SU-DHL-6 (cell line): ENCODE results near the gene CCSER2.

ENCODE experiments used
- H2AFZ ChIP-seq: fragments of 200-600 bp; sonication (generic); 2 replicates; pipeline ENCODE4 v1.6.1; 2014; ENCODE audit warnings: low read depth, mild to moderate bottlenecking, moderate library complexity, mixed read lengths, antibody characterized with exemption, low read length; ENCODE audit not compliant: severe bottlenecking
- H3F3A ChIP-seq: fragments of 200-600 bp; shearing (Covaris generic); 2 replicates; pipeline ENCODE4 v1.6.0; 2016; ENCODE audit warnings: antibody characterized with exemption, mild to moderate bottlenecking; ENCODE audit not compliant: insufficient read depth
- H3K27ac ChIP-seq: fragments of 200-600 bp; sonication (generic); 2 replicates; pipeline ENCODE4 v1.5.1; 2016; ENCODE audit warnings: low read depth, mild to moderate bottlenecking, low read length, moderate library complexity, mixed read lengths
- H3K27me3 ChIP-seq: fragments of 200-600 bp; sonication (generic), shearing (Covaris generic); 2 replicates; pipeline ENCODE4 v1.6.0; 2014; ENCODE audit warnings: mild to moderate bottlenecking, low read length
- H3K36me3 ChIP-seq: fragments of 200-600 bp; sonication (generic); 2 replicates; pipeline ENCODE4 v1.6.1; 2014; ENCODE audit warnings: mild to moderate bottlenecking, low read length, mixed read lengths
- H3K4me2 ChIP-seq: fragments of 300-600, 200-600 bp; shearing (Covaris generic), sonication (generic); 2 replicates; pipeline ENCODE4 v1.6.0; 2014; ENCODE audit warnings: low read length, low read depth, mild to moderate bottlenecking; ENCODE audit not compliant: poor library complexity, severe bottlenecking
- H3K4me3 ChIP-seq: fragments of 200-600 bp; sonication (generic); 2 replicates; pipeline ENCODE4 v1.5.1; 2014; ENCODE audit warnings: antibody characterized with exemption, low read length, mild to moderate bottlenecking, mixed read lengths; ENCODE audit not compliant: insufficient read depth, poor library complexity, severe bottlenecking
- H3K79me2 ChIP-seq: fragments of 200-600 bp; sonication (generic); 2 replicates; pipeline ENCODE4 v1.6.1; 2014; ENCODE audit warnings: mild to moderate bottlenecking, low read length, moderate library complexity; ENCODE audit not compliant: insufficient read depth
- H3K9ac ChIP-seq: fragments of 200-600 bp; sonication (generic); 2 replicates; pipeline ENCODE4 v1.7.0; 2014; ENCODE audit warnings: mild to moderate bottlenecking, low read length
- H3K9me2 ChIP-seq: fragments of 200-600 bp; sonication (generic); replicated peaks from 2 replicates; pipeline ENCODE4 v1.6.1; 2014; ENCODE audit warnings: low read length; ENCODE audit not compliant: insufficient read depth
- H3K9me3 ChIP-seq: fragments of 200-600 bp; sonication (generic); 2 replicates; pipeline ENCODE4 v1.6.1; 2014; ENCODE audit warnings: low read length, mixed read lengths; ENCODE audit not compliant: insufficient read depth
- H4K20me1 ChIP-seq: fragments of 200-600 bp; sonication (generic); 2 replicates; pipeline ENCODE4 v1.6.1; 2014; ENCODE audit warnings: low read depth, mild to moderate bottlenecking, antibody characterized with exemption, low read length, moderate library complexity, mixed read lengths
- CTCF ChIP-seq: fragments of 200-600 bp; sonication (generic); IDR thresholded peaks from one replicate; pipeline ENCODE4 v1.5.1; 2017; ENCODE audit warnings: antibody characterized with exemption, mild to moderate bottlenecking, low read length, moderate library complexity; ENCODE audit not compliant: insufficient read depth, poor library complexity, severe bottlenecking
- EZH2phosphoT487 ChIP-seq: fragments of 200-600 bp; sonication (generic), shearing (Covaris generic); conservative IDR thresholded peaks from 2 replicates; pipeline ENCODE4 v1.6.1; 2018; ENCODE audit warnings: mild to moderate bottlenecking, antibody characterized with exemption, low read length, moderate library complexity, mixed read lengths

Gene CCSER2

GRCh38 chr10:84356928-84357327 is 28.5 kb downstream of the CCSER2 start:
- TF ChIP-seq EZH2phosphoT487 (no peak), CTCF (no peak)
- Histone ChIP-seq H3K27me3 (no peaks in the 10 kb centered on the region), H3K79me2 (no peaks in the 10 kb centered on the region), H3K4me2 (no peak overlapping the region), H4K20me1 (peaks cover 6% of the 10 kb centered on the region; the same call in 1 of the 2 replicates), H3K9ac (no peak overlapping the region), H3K4me3 (no peak overlapping the region), H3K36me3 (no peaks in the 10 kb centered on the region), H3K27ac (no peak overlapping the region), H2AFZ (no peak overlapping the region), H3F3A (no peaks in the 10 kb centered on the region), H3K9me3 (no peaks in the 10 kb centered on the region), H3K9me2 (no peaks in the 10 kb centered on the region)

GRCh38 chr10:84358743-84359142 is 30.4 kb downstream of the CCSER2 start:
- H2AFZ ChIP-seq, result no peak overlapping the region
- H3K4me2 ChIP-seq, result no peak overlapping the region
- no peaks in the 10 kb centered on the region for H3K9me3 ChIP-seq
- no peak overlapping the region for H3K4me3 ChIP-seq
- no peak overlapping the region for H3K9ac ChIP-seq
- H3F3A ChIP-seq, result no peaks in the 10 kb centered on the region
- no peaks in the 10 kb centered on the region for H3K9me2 ChIP-seq
- TF ChIP-seq EZH2phosphoT487, result no peak
- TF ChIP-seq CTCF, result no peak
- H3K27me3 ChIP-seq, result no peaks in the 10 kb centered on the region
- H3K79me2 ChIP-seq, result no peaks in the 10 kb centered on the region
- no peak overlapping the region for H3K27ac ChIP-seq
- H4K20me1 ChIP-seq, result peaks cover 3% of the 10 kb centered on the region; the same call in 1 of the 2 replicates
- no peaks in the 10 kb centered on the region for H3K36me3 ChIP-seq

- Histone ChIP-seq H3K27me3 (no peaks in the 10 kb centered on the region), H3K9ac (no peak overlapping the region), H3K9me3 (no peaks in the 10 kb centered on the region), H3K9me2 (no peaks in the 10 kb centered on the region), H3K79me2 (no peaks in the 10 kb centered on the region), H4K20me1 (peaks cover 8% of the 10 kb centered on the region; the same call in 1 of the 2 replicates), H3F3A (no peaks in the 10 kb centered on the region), H3K36me3 (no peaks in the 10 kb centered on the region), H2AFZ (no peak overlapping the region), H3K27ac (no peak overlapping the region), H3K4me2 (no peak overlapping the region), H3K4me3 (no peak overlapping the region)
- no peak for TF ChIP-seq EZH2phosphoT487
- no peak for TF ChIP-seq CTCF
Measured at GRCh38 chr10:84360637-84361365, 32.4 kb downstream of the CCSER2 start.
